ENCODE measurements around the gene HSPA2.
"Not testable (repeated sequence)": the region's sequence is repeated elsewhere in the genome, so short reads cannot be mapped to it uniquely, and the experiment has no call there.

HSPA2 gene

DNA sequence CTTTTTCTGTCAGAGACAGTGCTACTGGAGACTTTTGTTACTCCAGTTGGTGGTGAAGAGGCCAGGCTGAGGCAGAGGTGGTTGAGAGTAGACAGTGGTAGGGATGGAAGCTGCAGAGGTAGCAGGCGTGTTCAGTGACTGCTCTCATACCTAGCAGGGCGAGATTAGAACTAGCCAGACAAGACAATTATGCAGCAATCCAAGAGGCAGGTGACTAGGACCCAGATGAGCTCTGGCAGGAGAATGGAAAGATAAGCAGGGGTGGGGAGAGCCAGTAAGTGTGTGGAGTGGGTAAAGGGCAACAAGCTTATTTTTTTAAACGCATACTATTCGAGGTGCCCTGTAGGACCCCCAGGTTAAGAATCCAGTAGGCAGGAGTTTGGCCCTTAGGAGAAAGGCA lies 14.0 kb downstream of the HSPA2 start:
- no peaks in the 10 kb centered on the region for H3K9me3 Mint-ChIP-seq
- peaks cover 0 to 12% of the 10 kb centered on the region in 2 donors for H3K27me3 Mint-ChIP-seq
- DNase-seq (no peak), ATAC-seq (replicated peaks) (no peak)
- H3K4me3 Mint-ChIP-seq = no peak overlapping the region
- H3K4me1 Mint-ChIP-seq (ENCODE audit: low read depth in 2 of 2) = peaks cover 0 to 7% of the 10 kb centered on the region in 2 donors
- H3K27ac Mint-ChIP-seq = no peak overlapping the region
- no peaks in the 10 kb centered on the region for H3K36me3 Mint-ChIP-seq (ENCODE audit: insufficient read depth)

DNA sequence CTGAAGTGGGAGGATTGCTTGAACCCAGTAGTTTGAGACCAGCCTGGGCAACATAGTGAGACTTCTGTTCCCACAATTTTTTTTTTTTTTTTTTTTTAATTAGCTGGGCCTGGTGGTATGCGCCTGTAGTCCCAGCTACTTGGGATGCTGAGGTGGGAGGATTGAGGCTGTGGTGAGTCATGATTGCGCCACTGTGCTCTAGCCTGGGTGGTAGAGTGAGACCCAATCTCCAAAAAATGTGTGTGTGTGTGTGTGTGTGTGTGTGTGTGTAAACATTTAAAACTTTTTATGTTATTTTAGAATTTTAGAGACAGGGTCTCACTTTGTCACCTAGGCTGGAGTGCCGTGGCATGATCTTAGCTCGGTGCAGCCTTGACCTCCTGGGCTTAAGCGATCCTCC lies 16.0 kb downstream of the HSPA2 start:
- DNase-seq = no peak
- Mint-ChIP-seq H3K27ac (no peak overlapping the region), H3K36me3 (ENCODE audit: insufficient read depth) (no peaks in the 10 kb centered on the region), H3K9me3 (no peaks in the 10 kb centered on the region), H3K4me1 (ENCODE audit: low read depth in 2 of 2) (peaks cover 2 to 9% of the 10 kb centered on the region in 2 donors), H3K4me3 (no peak overlapping the region), H3K27me3 (peaks cover 0 to 6% of the 10 kb centered on the region in 2 donors)
- no peak for ATAC-seq (replicated peaks)

GRCh38 chr14:64558216-64558615 lies 17.7 kb downstream of the HSPA2 start:
- not testable (repeated sequence) for DNase-seq; ATAC-seq (replicated peaks); H3K27ac Mint-ChIP-seq; H3K9me3 Mint-ChIP-seq; H3K4me3 Mint-ChIP-seq; H3K27me3 Mint-ChIP-seq; H3K36me3 Mint-ChIP-seq (ENCODE audit: insufficient read depth)
- H3K4me1 Mint-ChIP-seq (ENCODE audit: low read depth in 2 of 2) = peaks cover 3 to 12% of the 10 kb centered on the region in 2 donors

DNA sequence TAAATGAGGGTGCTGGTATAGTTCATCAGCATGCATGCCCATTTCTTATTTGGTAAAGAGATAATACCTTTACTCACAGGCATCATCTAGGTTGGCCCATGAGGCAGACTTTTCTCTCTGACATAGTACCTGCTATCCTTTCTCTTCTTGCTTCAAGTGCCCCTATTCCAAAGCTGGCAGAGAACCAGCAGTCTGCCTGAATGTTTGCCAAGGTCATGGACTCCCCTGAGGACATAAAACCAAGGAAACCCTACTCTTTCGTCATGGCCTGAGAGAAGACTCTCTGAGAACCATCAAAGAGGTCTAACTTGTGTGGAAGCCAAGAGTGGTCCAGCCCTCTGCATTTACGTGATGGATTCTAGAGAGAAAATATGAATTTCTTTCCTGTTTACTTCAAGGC lies 21.1 kb downstream of the HSPA2 start:
- ATAC-seq (replicated peaks) (no peak), DNase-seq (no peak)
- Mint-ChIP-seq H3K9me3 (no peaks in the 10 kb centered on the region), H3K27me3 (peaks cover 0 to 2% of the 10 kb centered on the region in 2 donors), H3K4me1 (ENCODE audit: low read depth in 2 of 2) (peaks cover 3 to 12% of the 10 kb centered on the region in 2 donors), H3K36me3 (ENCODE audit: insufficient read depth) (no peaks in the 10 kb centered on the region), H3K4me3 (no peak overlapping the region), H3K27ac (no peak overlapping the region)

- Mint-ChIP-seq H3K27ac (no peak overlapping the region), H3K4me1 (ENCODE audit: low read depth in 2 of 2) (peaks cover 3 to 12% of the 10 kb centered on the region in 2 donors), H3K4me3 (no peak overlapping the region), H3K9me3 (no peaks in the 10 kb centered on the region), H3K27me3 (peaks cover 0 to 9% of the 10 kb centered on the region in 2 donors), H3K36me3 (ENCODE audit: insufficient read depth) (no peaks in the 10 kb centered on the region)
- no peak for ATAC-seq (replicated peaks)
- DNase-seq = no peak
Observed at GRCh38 chr14:64562436-64562835, 21.9 kb downstream of the HSPA2 start.

DNA sequence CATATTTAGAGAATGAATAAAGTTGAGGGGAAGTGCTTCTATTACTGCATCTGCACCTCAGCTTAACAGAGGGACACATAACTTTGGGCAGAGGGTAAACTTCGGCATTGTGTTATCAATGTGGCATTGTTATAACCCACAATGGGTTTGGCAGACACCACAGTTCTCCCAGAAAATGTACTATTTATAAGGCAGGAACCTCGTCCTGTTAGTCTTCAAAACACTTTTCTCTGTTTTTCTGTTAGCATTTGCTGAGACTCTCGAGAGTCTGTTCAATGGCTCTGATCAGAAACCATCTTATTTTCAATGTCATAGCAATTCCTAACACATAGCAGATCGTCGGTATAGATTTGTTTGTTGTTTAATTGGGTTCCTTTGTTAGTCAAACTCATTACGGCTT lies 23.2 kb downstream of the HSPA2 start:
- DNase-seq = no peak
- Mint-ChIP-seq H3K36me3 (ENCODE audit: insufficient read depth) (no peaks in the 10 kb centered on the region), H3K27ac (no peak overlapping the region), H3K4me3 (no peak overlapping the region), H3K4me1 (ENCODE audit: low read depth in 2 of 2) (peaks cover 3 to 12% of the 10 kb centered on the region in 2 donors), H3K27me3 (peaks cover 0 to 9% of the 10 kb centered on the region in 2 donors), H3K9me3 (no peaks in the 10 kb centered on the region)
- no peak for ATAC-seq (replicated peaks)

DNA sequence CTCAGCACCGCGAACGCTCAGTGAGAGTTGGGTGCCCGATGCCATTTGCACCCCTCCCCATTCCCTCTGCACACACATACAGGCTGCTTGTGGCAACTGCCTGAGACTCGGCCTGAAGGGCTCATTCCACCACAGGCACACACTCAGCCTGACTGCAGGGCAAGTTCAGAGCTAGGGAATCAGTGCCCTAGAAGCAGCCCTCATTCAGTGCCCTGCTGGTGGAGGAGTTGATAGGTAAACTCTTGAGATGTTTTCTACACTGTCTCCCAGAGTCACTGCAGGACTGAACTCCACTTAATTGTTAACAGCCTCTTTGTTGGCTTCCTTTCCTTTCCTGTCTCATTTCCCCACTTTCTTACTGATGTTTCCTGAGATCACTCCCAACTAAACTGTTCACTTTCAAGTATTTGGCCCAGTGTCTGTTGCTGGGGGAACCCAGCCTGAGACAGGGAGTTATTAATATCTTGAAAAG lies 26.1 kb downstream of the HSPA2 start:
- H3K9me3 Mint-ChIP-seq = no peaks in the 10 kb centered on the region
- no peak for DNase-seq
- ATAC-seq (replicated peaks) = no peak
- no peak overlapping the region for H3K4me3 Mint-ChIP-seq
- H3K27me3 Mint-ChIP-seq = peaks cover 0 to 9% of the 10 kb centered on the region in 2 donors
- H3K4me1 Mint-ChIP-seq (ENCODE audit: low read depth in 2 of 2) = peaks cover under 1 to 1% of the 10 kb centered on the region in 2 donors
- H3K36me3 Mint-ChIP-seq (ENCODE audit: insufficient read depth) = no peaks in the 10 kb centered on the region
- no peak overlapping the region for H3K27ac Mint-ChIP-seq

DNA sequence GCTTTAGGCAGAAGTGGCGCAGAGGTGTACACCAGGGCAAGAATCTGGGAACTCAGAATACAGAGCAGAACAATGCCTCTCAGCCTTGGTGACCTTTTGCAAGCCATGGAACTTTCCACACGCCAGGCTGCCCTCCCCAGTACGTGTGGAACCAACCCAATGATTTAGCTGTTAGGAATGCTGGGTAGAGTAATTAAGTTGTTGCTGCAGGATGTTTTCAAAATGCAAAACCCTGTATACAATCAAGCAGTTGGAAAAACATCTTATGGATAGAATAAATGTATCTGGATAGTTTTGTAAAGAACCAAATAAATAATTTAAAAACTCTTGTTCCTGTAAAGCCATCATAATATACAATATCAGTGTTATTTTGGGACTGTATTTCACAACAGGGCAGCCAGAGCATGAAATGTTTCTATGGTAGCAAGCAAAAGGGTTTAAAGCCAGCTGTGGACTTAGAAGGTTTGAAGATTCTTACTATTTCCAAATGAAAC lies 28.6 kb downstream of the HSPA2 start:
- no peak for ATAC-seq (replicated peaks)
- no peak for DNase-seq
- peaks cover 0 to 9% of the 10 kb centered on the region in 2 donors for H3K27me3 Mint-ChIP-seq
- H3K9me3 Mint-ChIP-seq = no peaks in the 10 kb centered on the region
- H3K36me3 Mint-ChIP-seq (ENCODE audit: insufficient read depth) = no peaks in the 10 kb centered on the region
- no peak overlapping the region for H3K4me3 Mint-ChIP-seq
- H3K4me1 Mint-ChIP-seq (ENCODE audit: low read depth in 2 of 2) = no peaks in the 10 kb centered on the region
- no peak overlapping the region for H3K27ac Mint-ChIP-seq

GRCh38 chr14:64569646-64570045 lies 29.1 kb downstream of the HSPA2 start:
- H3K27me3 Mint-ChIP-seq; H3K4me1 Mint-ChIP-seq (ENCODE audit: low read depth in 2 of 2); DNase-seq; H3K9me3 Mint-ChIP-seq; H3K36me3 Mint-ChIP-seq (ENCODE audit: insufficient read depth); H3K27ac Mint-ChIP-seq; H3K4me3 Mint-ChIP-seq; ATAC-seq (replicated peaks): not testable (repeated sequence)

- H3K4me3 Mint-ChIP-seq = no peak overlapping the region
- no peaks in the 10 kb centered on the region for H3K9me3 Mint-ChIP-seq
- H3K36me3 Mint-ChIP-seq (ENCODE audit: insufficient read depth) = no peaks in the 10 kb centered on the region
- no peaks in the 10 kb centered on the region for H3K27me3 Mint-ChIP-seq
- H3K4me1 Mint-ChIP-seq (ENCODE audit: low read depth in 2 of 2) = no peaks in the 10 kb centered on the region
- DNase-seq (no peak), ATAC-seq (replicated peaks) (no peak)
- no peak overlapping the region for H3K27ac Mint-ChIP-seq
Observed at GRCh38 chr14:64572386-64573104, 32.0 kb downstream of the HSPA2 start.

DNA sequence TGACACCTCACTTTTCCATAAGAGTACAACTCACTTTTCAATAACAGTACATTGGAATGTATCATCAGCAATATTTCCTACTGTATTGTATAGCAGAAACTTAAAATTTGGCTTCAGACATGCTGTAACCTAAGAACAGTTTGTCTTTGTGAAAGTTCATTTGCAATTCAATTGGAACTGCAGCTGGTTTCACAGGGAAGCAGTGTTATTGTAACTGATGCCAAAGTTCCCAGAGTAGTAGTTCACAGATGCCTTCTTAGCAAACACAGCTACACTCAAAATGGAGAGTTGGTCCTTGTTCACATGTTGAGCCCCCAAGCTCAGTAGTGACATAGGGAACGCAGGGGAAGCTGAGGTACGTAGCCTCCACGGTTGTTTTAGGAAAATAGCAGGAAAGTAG lies 32.6 kb downstream of the HSPA2 start:
- Mint-ChIP-seq H3K36me3 (ENCODE audit: insufficient read depth) (no peaks in the 10 kb centered on the region), H3K9me3 (no peaks in the 10 kb centered on the region), H3K27me3 (no peaks in the 10 kb centered on the region), H3K4me3 (no peak overlapping the region), H3K4me1 (ENCODE audit: low read depth in 2 of 2) (no peaks in the 10 kb centered on the region), H3K27ac (no peak overlapping the region)
- DNase-seq (no peak), ATAC-seq (replicated peaks) (no peak)

GRCh38 chr14:64574371-64575107 lies 34.0 kb downstream of the HSPA2 start:
- ATAC-seq (replicated peaks) = no peak

GRCh38 chr14:64577211-64577610 lies 36.7 kb downstream of the HSPA2 start:
- ATAC-seq (replicated peaks) (no peak), DNase-seq (no peak)
- no peak overlapping the region for H3K4me3 Mint-ChIP-seq
- no peak overlapping the region for H3K27ac Mint-ChIP-seq
- H3K4me1 Mint-ChIP-seq (ENCODE audit: low read depth in 2 of 2) = no peaks in the 10 kb centered on the region
- H3K36me3 Mint-ChIP-seq (ENCODE audit: insufficient read depth) = no peaks in the 10 kb centered on the region
- H3K9me3 Mint-ChIP-seq = no peaks in the 10 kb centered on the region
- no peaks in the 10 kb centered on the region for H3K27me3 Mint-ChIP-seq

More at GRCh38 chr14:64574371-64575107, 34.0 kb downstream of the HSPA2 start:
- no peak overlapping the region for H3K4me3 Mint-ChIP-seq
- no peaks in the 10 kb centered on the region for H3K36me3 Mint-ChIP-seq (ENCODE audit: insufficient read depth)
- H3K27ac Mint-ChIP-seq = no peak overlapping the region
- no peaks in the 10 kb centered on the region for H3K27me3 Mint-ChIP-seq
- H3K9me3 Mint-ChIP-seq = no peaks in the 10 kb centered on the region
- DNase-seq = no peak
- H3K4me1 Mint-ChIP-seq (ENCODE audit: low read depth in 2 of 2) = no peaks in the 10 kb centered on the region

DNA sequence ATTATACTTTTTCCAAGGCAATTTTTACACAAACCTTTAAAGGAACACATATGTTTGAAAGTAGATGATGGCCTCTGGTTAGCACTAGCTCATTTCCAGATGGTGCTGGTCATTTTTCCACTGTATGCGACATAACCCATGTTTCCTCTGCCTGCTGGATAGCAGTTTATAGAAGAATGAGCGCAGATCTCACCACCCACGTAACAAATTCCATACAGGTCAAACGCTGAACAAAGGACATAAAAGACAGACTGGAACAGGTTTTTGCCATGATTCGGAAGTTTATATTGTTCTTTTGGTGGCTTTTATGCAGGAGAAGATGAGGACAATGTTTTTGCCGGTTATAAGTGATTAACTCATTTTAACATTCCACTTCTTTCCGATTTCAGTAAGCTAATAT lies 39.9 kb downstream of the HSPA2 start:
- no peaks in the 10 kb centered on the region for H3K4me1 Mint-ChIP-seq (ENCODE audit: low read depth in 2 of 2)
- no peak overlapping the region for H3K27ac Mint-ChIP-seq
- ATAC-seq (replicated peaks) = no peak
- no peaks in the 10 kb centered on the region for H3K27me3 Mint-ChIP-seq
- DNase-seq = no peak
- no peaks in the 10 kb centered on the region for H3K36me3 Mint-ChIP-seq (ENCODE audit: insufficient read depth)
- H3K9me3 Mint-ChIP-seq = no peaks in the 10 kb centered on the region
- no peak overlapping the region for H3K4me3 Mint-ChIP-seq

Measured in effector memory CD8-positive, alpha-beta T cell (primary cell).